GM12801 (cell line): ENCODE data around the gene SEC61B.

Experiments
- CTCF ChIP-seq: IDR thresholded peaks from one replicate; pipeline ENCODE4 v1.5.1; 2011; ENCODE audit warnings: control low read depth; ENCODE audit not compliant: insufficient read length; ENCODE audit errors: extremely low read depth

Gene SEC61B

GRCh38 chr9:99239341-99240060 is 17.4 kb downstream of the SEC61B start:
- no peak for TF ChIP-seq CTCF

GRCh38 chr9:99241106-99241505 is 19.0 kb downstream of the SEC61B start:
- TF ChIP-seq CTCF = no peak

- no peak for TF ChIP-seq CTCF
These were observed 22.5 kb downstream of the SEC61B start for GRCh38 chr9:99244344-99245260.

DNA sequence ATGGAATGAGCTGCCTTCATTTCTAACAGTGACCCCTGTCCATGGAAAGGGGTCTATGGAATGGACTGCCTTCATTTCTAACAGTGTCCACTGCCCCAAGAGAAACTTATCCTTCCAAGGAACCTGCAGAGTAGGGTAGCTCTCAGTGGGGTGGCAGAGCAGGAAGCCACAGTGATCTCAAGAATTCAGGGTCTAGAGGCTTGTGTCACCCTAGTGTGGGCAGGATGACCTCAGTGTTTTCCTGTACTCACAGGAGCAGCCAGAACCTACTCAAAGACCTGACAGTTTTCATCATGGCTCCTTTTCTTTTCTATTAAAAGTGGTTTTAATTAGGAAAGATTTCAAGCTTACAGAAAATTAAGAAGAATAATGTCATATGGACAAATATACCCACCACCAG is 27.5 kb downstream of the SEC61B start:
- no peak for TF ChIP-seq CTCF

GRCh38 chr9:99251157-99251556 is 29.1 kb downstream of the SEC61B start:
- TF ChIP-seq CTCF = no peak

GRCh38 chr9:99253134-99253533 is 31.1 kb downstream of the SEC61B start:
- TF ChIP-seq CTCF = no peak

DNA sequence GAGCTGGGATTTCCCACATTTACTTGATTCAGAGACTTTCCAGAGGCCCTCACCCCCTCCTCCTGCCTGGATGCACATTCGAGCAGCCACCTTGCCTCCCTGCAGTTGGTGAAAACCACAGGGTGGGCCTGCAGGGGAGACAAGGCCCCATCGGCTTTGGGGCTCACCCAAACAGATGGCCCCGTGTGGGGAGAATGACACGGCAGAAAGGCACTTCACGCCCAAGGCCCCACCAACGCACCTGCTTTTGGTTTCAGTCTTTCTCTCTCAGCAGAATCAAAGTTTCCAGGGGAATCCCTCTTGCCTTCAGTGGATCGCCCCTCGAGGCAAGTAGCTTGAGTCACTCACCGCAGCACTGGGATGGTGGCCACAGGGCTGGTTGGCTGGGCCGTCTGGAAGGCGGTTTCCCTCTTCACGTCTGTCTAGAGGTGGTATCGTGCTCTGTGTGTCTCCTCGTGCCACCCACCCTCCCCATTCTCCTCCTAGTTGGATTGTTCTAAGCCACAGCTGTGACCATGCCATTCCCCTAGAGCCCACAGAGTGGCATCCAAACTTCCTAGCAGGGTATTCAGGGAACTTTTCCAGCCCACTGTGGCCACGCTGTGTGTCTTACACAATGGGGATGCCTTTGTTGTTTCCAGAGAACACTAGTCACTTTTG is 31.8 kb downstream of the SEC61B start:
- no peak for TF ChIP-seq CTCF
